Measurements from ENCODE around the gene OR5AN1. TPM values are rescaled to one million over a fixed set of nuclear protein-coding genes. Genes with fewer than 3 reads are reported as not detected.
A peak's percentile ranks its signal among the peaks of the same experiment; 100 is the strongest.

The OR5AN1 gene
- total RNA-seq, 2 experiments from 2014 or later = not detected

DNA sequence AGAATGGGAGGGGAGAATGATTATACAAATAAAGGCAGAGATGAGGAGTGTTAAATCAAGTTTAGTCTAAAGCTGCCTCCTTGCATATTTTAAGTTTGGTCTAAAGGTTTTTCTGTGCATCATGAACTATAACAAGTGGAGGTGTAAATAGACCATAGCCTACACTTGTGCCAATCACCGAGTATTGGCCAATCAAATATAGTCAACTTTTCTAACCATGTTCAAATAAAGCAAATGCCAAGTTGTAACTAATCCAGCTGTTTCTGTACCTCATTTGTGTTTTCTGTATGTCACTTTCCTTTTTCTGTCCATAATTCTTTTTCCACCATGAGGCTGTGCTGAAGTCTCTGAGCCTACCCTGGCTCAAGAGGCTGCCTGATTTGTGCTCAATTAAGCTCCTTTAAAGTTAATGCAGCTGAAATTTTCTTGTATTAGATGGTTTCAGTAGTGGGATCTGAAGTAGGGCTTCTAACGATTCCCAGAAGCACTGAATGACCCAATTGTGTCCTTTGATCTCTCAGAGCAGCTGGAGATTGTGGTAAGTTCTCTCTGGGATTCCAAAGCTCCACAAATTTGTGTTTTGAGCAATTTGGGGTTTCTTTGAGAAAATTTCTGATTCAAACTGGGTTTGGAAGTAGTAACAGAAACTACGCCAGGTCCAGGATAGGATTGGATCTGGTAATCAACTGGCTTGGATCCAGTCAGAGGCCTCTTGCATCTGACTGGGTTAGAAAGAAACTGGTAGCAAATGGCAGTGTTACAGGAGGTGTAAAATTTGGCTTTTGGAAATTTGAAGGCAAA is 42.0 kb downstream of the OR5AN1 start:
- ATAC-seq (ENCODE audit: low read depth) (no peak), DNase-seq (no peak)
- POLR2A ChIA-PET = no interaction called here
- Mint-ChIP-seq H3K27me3 (no peaks in the 10 kb centered on the region), H3K4me3 (no peak overlapping the region), H3K27ac (no peak overlapping the region), H3K9me3 (peaks cover 13% of the 10 kb centered on the region), H3K4me1 (no peaks in the 10 kb centered on the region), H3K36me3 (no peaks in the 10 kb centered on the region)

DNA sequence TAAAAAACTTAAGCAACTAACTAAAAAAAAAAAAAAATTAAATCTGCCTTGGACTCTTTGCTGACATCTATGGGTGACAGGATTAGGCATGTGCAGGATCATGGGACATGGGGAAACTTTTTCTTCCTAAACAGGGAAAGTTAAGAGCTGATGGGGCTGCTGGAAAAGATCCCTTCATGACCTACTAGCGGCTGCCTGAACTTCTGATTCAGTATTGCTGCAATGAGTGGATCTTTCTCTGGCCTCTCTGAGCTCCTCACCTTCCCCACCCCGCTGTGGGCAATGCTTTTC is 42.5 kb downstream of the OR5AN1 start:
- ATAC-seq (ENCODE audit: low read depth) = no peak
- Mint-ChIP-seq H3K36me3 (no peaks in the 10 kb centered on the region), H3K4me1 (no peaks in the 10 kb centered on the region), H3K27me3 (no peaks in the 10 kb centered on the region), H3K27ac (no peak overlapping the region), H3K4me3 (no peak overlapping the region), H3K9me3 (peaks cover 15% of the 10 kb centered on the region)
- no peak for DNase-seq
- POLR2A ChIA-PET = no interaction called here

DNA sequence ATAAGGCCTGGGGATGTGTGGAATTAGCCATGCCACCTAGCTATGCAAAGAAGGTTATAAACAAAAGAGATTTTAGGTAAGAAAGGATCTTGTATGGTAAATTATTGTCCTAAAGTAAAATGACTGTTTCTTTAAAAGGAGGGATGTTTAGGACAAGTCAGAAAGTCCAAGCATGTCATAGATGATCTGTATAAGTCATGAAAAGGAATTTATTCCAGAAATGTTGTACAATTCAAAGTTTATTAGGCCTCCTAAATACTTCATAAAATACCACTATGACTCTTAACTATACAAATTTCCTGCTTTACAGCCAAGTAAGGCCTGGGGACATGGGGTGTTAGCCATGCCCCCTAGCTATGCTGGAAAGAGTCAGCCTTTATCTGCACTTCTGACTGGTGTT is 44.9 kb downstream of the OR5AN1 start:
- DNase-seq = no peak
- POLR2A ChIA-PET = no interaction called here

GRCh38 chr11:59413646-59414045 is 55.0 kb downstream of the OR5AN1 start:
- ATAC-seq (ENCODE audit: low read depth) (no peak), DNase-seq (no peak)
- H3K27me3 Mint-ChIP-seq = peaks cover 4% of the 10 kb centered on the region
- POLR2A ChIA-PET = no interaction called here
- H3K27ac Mint-ChIP-seq = no peak overlapping the region
- no peaks in the 10 kb centered on the region for H3K36me3 Mint-ChIP-seq
- H3K4me3 Mint-ChIP-seq = no peak overlapping the region
- peaks cover 5% of the 10 kb centered on the region for H3K9me3 Mint-ChIP-seq
- H3K4me1 Mint-ChIP-seq = peaks cover 7% of the 10 kb centered on the region

More for the DNA sequence above, 44.9 kb downstream of the OR5AN1 start:
- no peak overlapping the region for H3K4me3 Mint-ChIP-seq
- peaks cover 19% of the 10 kb centered on the region for H3K9me3 Mint-ChIP-seq
- H3K4me1 Mint-ChIP-seq = no peaks in the 10 kb centered on the region
- no peak overlapping the region for H3K27ac Mint-ChIP-seq
- no peaks in the 10 kb centered on the region for H3K27me3 Mint-ChIP-seq
- ATAC-seq (ENCODE audit: low read depth) = no peak
- H3K36me3 Mint-ChIP-seq = no peaks in the 10 kb centered on the region

DNA sequence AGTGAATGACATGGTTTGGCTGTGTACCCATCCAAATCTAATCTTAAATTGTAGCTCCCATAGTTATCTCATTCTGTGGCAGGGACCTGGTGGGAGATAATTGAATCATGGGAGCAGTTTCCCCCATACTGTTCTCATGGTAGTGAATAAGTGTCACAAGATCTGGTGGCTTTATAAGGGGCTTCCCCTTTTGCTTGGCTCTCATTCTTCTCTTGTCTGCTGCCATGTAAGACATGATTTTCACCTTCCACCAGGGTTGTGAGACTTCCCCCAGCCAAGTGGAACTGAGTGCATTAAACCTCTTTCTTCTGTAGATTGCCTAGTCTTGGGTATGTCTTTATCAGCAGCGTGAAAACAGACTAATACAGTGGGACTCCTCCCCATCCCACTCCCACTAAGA is 56.4 kb downstream of the OR5AN1 start:
- H3K36me3 Mint-ChIP-seq = no peaks in the 10 kb centered on the region
- DNase-seq (no peak), ATAC-seq (ENCODE audit: low read depth) (no peak)
- peaks cover 4% of the 10 kb centered on the region for H3K27me3 Mint-ChIP-seq
- peaks cover 2% of the 10 kb centered on the region for H3K9me3 Mint-ChIP-seq
- H3K4me3 Mint-ChIP-seq = no peak overlapping the region
- no peak overlapping the region for H3K27ac Mint-ChIP-seq
- POLR2A ChIA-PET = no interaction called here
- peaks cover 7% of the 10 kb centered on the region for H3K4me1 Mint-ChIP-seq

- POLR2A ChIA-PET = no interaction called here
- no peaks in the 10 kb centered on the region for H3K36me3 Mint-ChIP-seq
- DNase-seq (no peak), ATAC-seq (ENCODE audit: low read depth) (no peak)
- H3K4me1 Mint-ChIP-seq = peaks cover 7% of the 10 kb centered on the region
- H3K27ac Mint-ChIP-seq = no peak overlapping the region
- no peak overlapping the region for H3K4me3 Mint-ChIP-seq
- peaks cover 4% of the 10 kb centered on the region for H3K27me3 Mint-ChIP-seq
- peaks cover 2% of the 10 kb centered on the region for H3K9me3 Mint-ChIP-seq
Observed at GRCh38 chr11:59416613-59417012, 57.9 kb downstream of the OR5AN1 start.

DNA sequence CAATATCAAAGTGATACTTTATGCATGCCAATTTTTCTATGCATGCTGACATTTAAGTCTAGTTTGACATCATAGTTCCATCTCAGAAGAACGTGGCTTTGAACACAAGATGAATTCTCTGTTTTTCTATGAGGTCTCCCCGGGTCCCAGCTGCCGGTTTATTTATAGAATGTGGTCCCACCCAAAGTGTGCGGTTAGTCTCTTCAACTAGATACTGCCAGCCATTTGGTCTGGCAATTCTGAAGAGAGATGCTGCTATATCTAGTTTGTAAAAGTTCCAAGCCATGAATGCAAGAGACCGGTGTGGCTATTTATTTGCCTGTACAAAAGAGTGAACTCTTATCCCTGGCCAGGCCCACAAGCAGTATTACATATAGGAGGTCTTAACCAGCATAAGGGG is 58.3 kb downstream of the OR5AN1 start:
- H3K9me3 Mint-ChIP-seq = peaks cover 2% of the 10 kb centered on the region

DNA sequence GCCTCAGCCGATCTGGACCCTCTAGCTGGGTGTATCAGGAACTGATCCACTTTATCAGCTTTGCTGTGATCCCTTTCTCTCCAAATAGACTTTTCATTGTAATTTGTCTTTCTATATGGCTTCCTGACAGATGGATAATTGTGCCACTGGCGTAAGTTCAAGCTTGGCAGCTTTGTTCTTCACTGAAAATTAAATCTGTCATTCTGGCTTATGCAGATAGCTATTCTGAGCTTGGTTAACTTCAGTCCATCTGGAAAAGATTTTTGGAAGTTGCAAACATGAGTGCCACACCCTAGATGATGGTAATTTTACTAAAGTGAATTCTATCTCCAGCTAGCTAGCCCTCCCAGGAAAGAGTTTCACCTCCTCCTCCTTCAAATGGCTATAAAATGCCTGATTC is 59.5 kb downstream of the OR5AN1 start:
- ATAC-seq (ENCODE audit: low read depth) (no peak), DNase-seq (no peak)
- POLR2A ChIA-PET = no interaction called here
- peaks cover 4% of the 10 kb centered on the region for H3K27me3 Mint-ChIP-seq
- peaks cover 14% of the 10 kb centered on the region for H3K4me1 Mint-ChIP-seq
- H3K4me3 Mint-ChIP-seq = no peak overlapping the region
- H3K27ac Mint-ChIP-seq = no peak overlapping the region
- no peaks in the 10 kb centered on the region for H3K9me3 Mint-ChIP-seq
- no peaks in the 10 kb centered on the region for H3K36me3 Mint-ChIP-seq

More for the DNA sequence above, 58.3 kb downstream of the OR5AN1 start:
- Mint-ChIP-seq H3K27me3 (peaks cover 4% of the 10 kb centered on the region), H3K4me3 (no peak overlapping the region), H3K36me3 (no peaks in the 10 kb centered on the region), H3K27ac (peak overlapping the region; percentile 1), H3K4me1 (peaks cover 7% of the 10 kb centered on the region)
- POLR2A ChIA-PET = no interaction called here
- DNase-seq (no peak), ATAC-seq (ENCODE audit: low read depth) (no peak)

Other genes starting within 250 kb of the OR5AN1 start
- 100 to 1,000 TPM; 147 to 153 TPM for gene FAM111A, start 216.0 kb upstream of the OR5AN1 start, total RNA-seq
- gene DTX4, start 186.8 kb upstream of the OR5AN1 start, total RNA-seq = under 1 TPM; 0.47 to 0.94 TPM
- gene MPEG1, start 146.0 kb upstream of the OR5AN1 start, total RNA-seq = 1 to 10 TPM; 1.7 to 2.0 TPM
- not detected for gene OR5A2, start 67.5 kb downstream of the OR5AN1 start, total RNA-seq
- not detected for gene OR5A1, start 77.6 kb downstream of the OR5AN1 start, total RNA-seq
- gene OR4D6, start 98.1 kb downstream of the OR5AN1 start, total RNA-seq = not detected
- not detected for gene OR4D10, start 114.4 kb downstream of the OR5AN1 start, total RNA-seq
- not detected for gene OR4D11, start 144.7 kb downstream of the OR5AN1 start, total RNA-seq
- gene OR4D9, start 152.6 kb downstream of the OR5AN1 start, total RNA-seq = not detected